Measurements from ENCODE around the gene PTPN3.

The PTPN3 gene

GRCh38 chr9:109335929-109336328, 162.2 kb downstream of the PTPN3 start:
- no peak for DNase-seq (ENCODE audit: low spot score)

GRCh38 chr9:109335121-109335520, 163.0 kb downstream of the PTPN3 start:
- DNase-seq (ENCODE audit: low spot score) = no peak

GRCh38 chr9:109331353-109331752, 166.8 kb downstream of the PTPN3 start:
- DNase-seq (ENCODE audit: low spot score) = no peak

GRCh38 chr9:109329638-109330258, 168.4 kb downstream of the PTPN3 start:
- DNase-seq (ENCODE audit: low spot score) = no peak

GRCh38 chr9:109328978-109329637, 169.0 kb downstream of the PTPN3 start:
- no peak for DNase-seq (ENCODE audit: low spot score)

Data from ecto neural progenitor cell (in vitro differentiated cells).